ENCODE results near the gene VPS16.
"Not testable (repeated sequence)": the region's sequence is repeated elsewhere in the genome, so short reads cannot be mapped to it uniquely, and the experiment has no call there.

Gene VPS16

DNA sequence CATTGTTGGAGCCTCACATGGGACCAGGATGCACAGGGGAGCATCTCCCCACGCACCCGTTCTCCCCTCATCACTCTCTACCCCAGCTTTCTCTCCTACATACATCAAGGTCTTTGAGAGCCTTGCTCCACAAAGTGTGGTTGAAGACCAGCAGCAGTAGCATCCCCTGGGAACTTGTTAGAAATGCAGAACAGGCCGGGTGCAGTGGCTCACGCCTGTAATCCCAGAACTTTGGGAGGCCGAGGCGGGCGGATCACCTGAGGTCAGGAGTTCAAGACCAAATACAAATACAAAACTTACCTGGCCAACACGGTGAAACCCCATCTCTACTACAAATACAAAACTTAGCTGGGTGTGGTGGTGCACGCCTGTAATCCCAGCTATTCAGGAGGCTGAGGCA, 32.6 kb upstream of the VPS16 start:
- not testable (repeated sequence) for DNase-seq

GRCh38 chr20:2809690-2810089, 30.9 kb upstream of the VPS16 start:
- no peak for DNase-seq

- DNase-seq: no peak
Observed at GRCh38 chr20:2812189-2812588, 28.4 kb upstream of the VPS16 start.

GRCh38 chr20:2814076-2814475, 26.5 kb upstream of the VPS16 start:
- no peak for DNase-seq

GRCh38 chr20:2814587-2815051, 25.9 kb upstream of the VPS16 start, which contains the start of gene C20orf141:
Gene C20orf141, plus strand, starts transcription at chr20:2814987. Its CDS starts 198 bp downstream, at chr20:2815185.
- DNase-seq: no peak

DNA sequence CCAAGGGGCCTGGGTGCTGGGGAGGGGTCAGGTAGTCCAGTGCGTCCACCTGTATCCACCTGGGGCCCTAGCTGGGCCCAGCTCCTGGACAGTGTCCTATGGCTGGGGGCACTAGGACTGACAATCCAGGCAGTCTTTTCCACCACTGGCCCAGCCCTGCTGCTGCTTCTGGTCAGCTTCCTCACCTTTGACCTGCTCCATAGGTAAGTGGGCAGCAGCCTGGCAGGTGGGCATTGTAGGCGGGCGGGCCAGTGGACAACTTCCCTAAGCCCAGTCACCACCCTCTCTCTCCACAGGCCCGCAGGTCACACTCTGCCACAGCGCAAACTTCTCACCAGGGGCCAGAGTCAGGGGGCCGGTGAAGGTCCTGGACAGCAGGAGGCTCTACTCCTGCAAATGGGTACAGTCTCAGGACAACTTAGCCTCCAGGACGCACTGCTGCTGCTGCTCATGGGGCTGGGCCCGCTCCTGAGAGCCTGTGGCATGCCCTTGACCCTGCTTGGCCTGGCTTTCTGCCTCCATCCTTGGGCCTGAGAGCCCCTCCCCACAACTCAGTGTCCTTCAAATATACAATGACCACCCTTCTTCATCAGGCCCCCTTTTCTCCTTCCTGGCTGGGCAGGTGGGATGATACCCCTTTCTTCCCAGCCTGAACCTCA, 25.2 kb upstream of the VPS16 start:
- DNase-seq: no peak

DNA sequence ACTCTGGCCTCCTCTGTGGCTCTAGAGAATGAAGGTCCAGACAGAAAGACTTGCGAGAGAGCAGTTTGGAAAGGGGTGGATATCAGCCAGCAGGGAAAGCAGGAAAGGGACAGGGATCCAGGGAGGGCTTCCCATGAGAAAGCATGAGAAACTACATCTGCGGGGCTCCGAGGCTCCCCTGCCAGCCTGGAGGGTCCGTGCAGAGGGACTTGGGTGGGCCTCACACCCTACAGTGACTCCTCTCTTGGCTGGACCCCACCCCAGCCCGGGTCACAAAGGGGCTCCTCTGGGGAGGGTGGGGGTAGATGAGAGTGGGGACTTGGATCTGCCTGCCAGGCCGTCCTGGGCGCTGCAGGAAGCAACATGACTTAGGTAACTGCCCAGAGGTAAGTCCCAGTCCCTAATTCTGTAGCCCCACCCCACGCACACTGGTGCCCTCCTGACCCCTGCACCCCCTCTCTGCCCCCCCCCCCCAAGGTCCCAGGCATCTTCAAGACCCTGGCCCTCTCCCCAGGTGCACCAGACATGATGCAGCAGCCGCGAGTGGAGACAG, 24.4 kb upstream of the VPS16 start, which contains the start of gene TMEM239:
Gene TMEM239 (plus strand): TSS at position 335 of the 553 bp plus-strand sequence. CDS start 191 bp downstream, at position 526.
- no peak for DNase-seq

GRCh38 chr20:2816583-2817340, 23.8 kb upstream of the VPS16 start:
- no peak for DNase-seq

- DNase-seq: no peak
Observed at GRCh38 chr20:2817341-2817726, 23.2 kb upstream of the VPS16 start.

GRCh38 chr20:2817891-2818595, 22.5 kb upstream of the VPS16 start:
- no peak for DNase-seq

DNA sequence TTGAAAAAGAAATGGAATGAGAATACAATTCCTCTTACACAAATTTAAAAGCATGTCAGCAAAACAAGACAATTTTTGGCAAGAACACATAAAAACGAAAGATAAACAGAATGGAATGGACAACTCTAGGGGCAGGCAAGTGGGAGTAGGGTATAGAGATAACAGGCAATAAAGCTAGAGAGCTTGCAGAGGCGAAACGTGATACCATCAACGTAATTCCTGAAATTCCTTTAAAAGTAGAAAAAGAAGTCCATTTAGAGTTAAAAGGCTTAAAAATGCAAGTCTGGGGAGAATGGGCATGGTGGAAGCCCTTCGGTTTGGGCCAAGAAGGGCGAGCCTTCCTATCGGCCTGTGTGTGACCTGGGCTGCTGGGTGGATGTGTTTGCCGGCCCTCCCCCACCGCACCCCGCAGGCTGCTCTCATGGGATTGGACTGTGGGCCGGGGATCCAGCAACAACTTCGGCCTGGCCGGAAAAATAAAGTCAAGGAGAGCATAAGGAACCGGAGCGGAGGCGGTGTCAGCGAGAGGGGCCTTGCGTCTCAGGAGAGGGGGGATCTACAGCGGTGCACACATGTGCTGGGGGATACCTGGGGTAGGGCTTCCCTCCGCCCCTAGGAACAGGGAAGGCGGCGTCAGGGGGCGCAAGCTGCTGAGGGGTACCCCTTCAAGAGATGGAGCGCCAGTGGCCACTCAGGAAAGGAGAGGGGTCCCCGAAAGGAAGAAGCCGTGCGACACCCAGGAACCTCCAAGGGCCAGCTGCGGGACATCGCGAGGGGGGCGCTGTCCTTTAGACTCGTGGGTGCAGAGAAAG, 20.3 kb upstream of the VPS16 start:
- DNase-seq: no peak

- DNase-seq: no peak
Observed at GRCh38 chr20:2820896-2821869, 19.4 kb upstream of the VPS16 start.

DNA sequence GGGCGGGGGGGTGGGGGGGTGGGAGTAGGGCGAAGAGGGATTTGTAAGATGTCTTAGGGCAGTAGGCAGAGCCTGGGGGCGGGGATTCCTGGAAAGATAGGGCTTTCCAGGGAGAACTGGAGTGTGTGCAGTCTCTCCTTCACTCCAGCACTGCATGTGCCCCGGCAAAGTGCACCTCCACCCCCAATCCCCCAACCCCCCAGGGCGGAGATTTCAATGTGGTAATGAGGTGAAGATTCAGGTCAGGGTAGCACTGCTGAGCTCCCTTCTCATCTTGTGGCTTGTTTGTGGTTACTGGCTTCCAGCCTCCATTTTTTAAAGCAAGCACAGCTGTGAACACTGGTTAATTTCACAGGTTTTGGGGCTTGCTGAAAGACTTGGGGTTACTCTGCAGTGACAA, 18.5 kb upstream of the VPS16 start:
- DNase-seq: no peak

DNA sequence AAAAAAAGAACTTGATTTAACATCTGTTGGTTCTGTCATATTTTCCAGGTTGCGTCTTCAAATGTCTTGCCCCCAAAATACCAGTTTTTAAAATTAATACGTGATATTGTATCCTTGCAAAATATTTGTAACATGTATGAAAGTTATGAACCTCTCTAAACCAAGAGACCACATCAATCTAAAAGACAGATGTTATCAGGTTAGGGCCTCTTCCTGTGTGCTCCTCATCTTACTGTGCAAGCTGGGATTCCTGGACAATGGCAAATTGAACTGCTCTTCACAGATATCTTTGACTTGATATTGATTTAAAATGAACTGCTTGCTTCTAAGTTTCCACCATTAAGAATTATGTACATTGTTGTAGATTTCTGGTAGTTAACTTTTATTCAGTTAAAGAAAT, 14.8 kb upstream of the VPS16 start:
- DNase-seq: no peak

- no peak for DNase-seq
Observed at GRCh38 chr20:2826655-2827054, 13.9 kb upstream of the VPS16 start.

- DNase-seq: no peak
Observed at GRCh38 chr20:2829376-2829775, 11.2 kb upstream of the VPS16 start.

DNA sequence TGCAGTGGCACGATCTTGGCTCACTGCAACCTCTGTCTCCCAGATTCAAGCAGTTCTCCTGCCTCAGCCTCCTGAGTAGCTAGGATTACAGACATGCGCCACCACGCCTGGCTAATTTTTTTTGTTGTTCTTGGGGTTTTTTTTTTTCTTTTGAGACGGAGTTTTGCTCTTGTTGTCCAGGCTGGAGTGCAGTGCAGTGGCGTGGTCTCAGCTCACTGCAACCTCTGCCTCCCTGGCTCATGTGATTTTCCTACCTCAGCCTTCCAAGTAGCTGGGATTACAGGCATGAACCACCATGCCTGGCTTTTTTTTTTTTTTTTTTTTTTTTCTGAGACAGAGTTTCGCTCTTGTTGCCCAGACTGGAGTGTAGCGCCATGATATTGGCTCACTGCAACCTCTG, 9.3 kb upstream of the VPS16 start:
- DNase-seq: not testable (repeated sequence)

GRCh38 chr20:2833761-2834160, 6.8 kb upstream of the VPS16 start:
- no peak for DNase-seq

DNA sequence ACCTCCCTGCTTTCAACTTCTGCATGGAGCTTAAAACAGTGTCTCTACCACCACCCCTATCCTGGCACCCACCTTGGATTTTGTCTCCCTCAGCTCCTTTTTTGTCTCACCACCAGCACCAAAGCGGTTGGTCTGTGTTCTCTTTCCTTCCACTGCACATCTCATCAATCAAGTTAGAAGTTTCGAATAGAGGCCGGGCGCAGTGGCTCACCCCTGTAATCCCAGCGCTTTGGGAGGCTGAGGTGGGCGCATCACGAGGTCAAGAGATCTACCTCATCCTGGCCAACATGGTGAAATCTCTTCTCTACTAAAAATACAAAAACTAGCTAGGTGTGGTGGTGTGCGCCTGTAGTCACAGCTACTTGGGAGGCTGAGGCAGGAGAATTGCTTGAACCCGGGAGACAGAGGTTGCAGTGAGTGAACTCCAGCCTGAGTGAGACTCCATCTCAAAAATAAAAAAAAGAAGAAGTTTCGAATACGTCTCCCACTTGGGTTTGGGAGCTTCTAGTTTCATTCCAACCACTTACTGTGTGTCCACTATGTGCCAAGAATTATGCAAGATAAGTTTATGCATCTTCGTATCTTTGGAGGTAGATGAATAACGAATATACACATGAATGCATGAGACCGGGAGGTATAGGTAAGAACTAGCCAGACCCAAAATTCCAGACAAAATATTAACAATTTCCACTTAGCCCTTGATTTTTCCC, 6.0 kb upstream of the VPS16 start:
- DNase-seq: no peak

DNA sequence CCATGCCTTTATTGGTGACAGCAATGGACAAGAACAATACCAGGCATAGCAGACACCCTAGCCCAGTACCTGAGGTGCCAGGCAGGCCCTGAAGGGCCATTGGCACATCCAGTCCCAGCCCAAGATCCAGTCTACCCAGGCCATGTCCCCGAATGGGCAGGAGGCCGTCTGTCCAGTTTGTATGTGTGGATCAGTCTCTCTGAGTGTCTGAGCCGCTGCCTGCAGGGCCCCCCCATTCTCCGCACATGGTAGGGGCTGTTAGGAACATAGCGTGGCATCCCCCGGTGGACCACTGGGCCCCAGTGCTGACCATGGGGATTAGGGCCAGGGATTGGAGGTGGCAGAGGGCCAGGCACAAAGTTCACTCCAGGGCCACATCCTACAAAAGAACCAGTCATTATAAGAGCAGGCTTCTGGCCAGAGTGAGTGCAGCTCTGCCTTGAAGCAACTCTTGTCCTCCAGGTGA, 5.2 kb upstream of the VPS16 start:
- no peak for DNase-seq

Data from NCI-H446 treated with DMSO at 0.1 percent for 48 hours (cell line).